Panc1 (cell line): Measurements from ENCODE around the gene CDH3. TPM values are rescaled to one million over a fixed set of nuclear protein-coding genes. Genes with fewer than 3 reads are reported as not detected.

Source experiments
- ATAC-seq: fragments of 200-7000 bp; cut with Tn5 transposase; 2 replicates; pipeline ENCODE4 v1.9.1; 2020; ENCODE audit warnings: mild to moderate bottlenecking, moderate library complexity
- BruUV-seq: library from RNA; stranded (reverse); fragments of 400-500 nt; replicated peaks from 2 replicates; lab custom pipeline; 2021; lab: Mats Ljungman, UMichigan
- CTCF ChIA-PET: fragments of 300-600 bp; sonication (Branson Sonifier 250); formaldehyde crosslinking; loops from one replicate; lab custom pipeline; 2022; ENCODE audit warnings: antibody characterized with exemption; lab: Charles Lee
- POLR2A ChIA-PET: fragments of 300-600 bp; sonication (Branson Sonifier 250); formaldehyde crosslinking; loops from one replicate; lab custom pipeline; 2022; ENCODE audit warnings: antibody characterized with exemption; lab: Charles Lee
- DNase-seq: peaks from one replicate; pipeline ENCODE4 v3.0.0-alpha.2; 2010; ENCODE audit warnings: low read depth, low spot score
- H3K27ac ChIP-seq: 2 replicates; pipeline ENCODE4 v1.5.1; 2011; ENCODE audit warnings: mild to moderate bottlenecking, low read length, inconsistent platforms
- H3K27me3 ChIP-seq: fragments of 200-500 bp; sonication (Bioruptor generic); 2 replicates; pipeline ENCODE4 v1.6.0; 2014; ENCODE audit warnings: low read length, inconsistent platforms; ENCODE audit not compliant: control insufficient read depth, insufficient read depth
- H3K36me3 ChIP-seq: fragments of 200-500 bp; sonication (Bioruptor generic); 2 replicates; pipeline ENCODE4 v1.5.1; 2014; ENCODE audit warnings: inconsistent platforms, mild to moderate bottlenecking, low read length, moderate library complexity; ENCODE audit not compliant: control insufficient read depth, insufficient read depth
- H3K4me1 ChIP-seq: 2 replicates; pipeline ENCODE4 v1.5.1; 2011; ENCODE audit warnings: inconsistent platforms, mild to moderate bottlenecking, low read length, moderate library complexity; ENCODE audit not compliant: control insufficient read depth, insufficient read depth
- H3K4me3 ChIP-seq, 2 experiments: 2 replicates each; pipeline ENCODE4 v1.5.1; 2011 to 2012; ENCODE audit warnings: low read depth in 2 of 2, low read length in 2 of 2, mild to moderate bottlenecking in 2 of 2, inconsistent platforms in 1 of 2, moderate library complexity in 1 of 2
- H3K9me3 ChIP-seq: fragments of 200-500 bp; sonication (Bioruptor generic); 2 replicates; pipeline ENCODE4 v1.5.1; 2014; ENCODE audit warnings: low read depth, mild to moderate bottlenecking, inconsistent platforms, low read length, moderate library complexity; ENCODE audit not compliant: control insufficient read depth, insufficient read depth
- POLR2AphosphoS5 ChIP-seq: IDR thresholded peaks from 2 replicates; pipeline ENCODE4 v1.6.1; 2012; ENCODE audit warnings: mild to moderate bottlenecking, low read depth, low read length, moderate library complexity
- SIN3A ChIP-seq: IDR thresholded peaks from 2 replicates; pipeline ENCODE4 v1.6.1; 2012; ENCODE audit warnings: low read depth, mild to moderate bottlenecking, low read length, moderate library complexity, borderline replicate concordance; ENCODE audit not compliant: insufficient read depth
- TCF7L2 ChIP-seq: IDR thresholded peaks from 2 replicates; pipeline ENCODE4 v1.6.1; 2011; ENCODE audit warnings: mild to moderate bottlenecking, low read depth, low read length, inconsistent platforms
- in situ Hi-C: cut with HindIII; loops from 2 replicates; pipeline ENCODE4 v1.10.0; 2016; ENCODE audit warnings: low sequenced_read_pairs, low pct_unique_long_range_greater_than_20kb
- intact Hi-C: fragments of 100-400 bp; cut with micrococcal nuclease; formaldehyde crosslinking; loops from one replicate; pipeline ENCODE4 v1.10.0; 2022; ENCODE audit not compliant: unreplicated experiment
- total RNA-seq: library from RNA; stranded (reverse); gene quantifications from one replicate; pipeline ENCODE4 v1.2.1, GENCODE V29; 2021; ENCODE audit not compliant: unreplicated experiment
- TF ChIP-seq, protein P1 (sequence below), 2 experiments: IDR thresholded peaks; 2 replicates each; pipeline ENCODE4 v1.6.1; 2011 to 2012; ENCODE audit warnings: low read depth in 2 of 2, control low read depth in 1 of 2, low read length in 1 of 2, mild to moderate bottlenecking in 1 of 2, moderate library complexity in 1 of 2; ENCODE audit not compliant: insufficient read depth in 1 of 2
- TF ChIP-seq, protein P2 (sequence below): fragments of 450-650 bp; IDR thresholded peaks from 2 replicates; pipeline ENCODE4 v1.5.1; 2017; ENCODE audit warnings: mild to moderate bottlenecking

CDH3 gene
- total RNA-seq, 1 experiment from 2014 or later: 16.7 TPM

- H3K27me3 ChIP-seq: no peaks in the 10 kb centered on the region; the same call in 1 of the 2 replicates
- CTCF ChIA-PET: no interaction called here
Observed at GRCh38 chr16:68643847-68644246, 1.3 kb upstream of the CDH3 start.

DNA sequence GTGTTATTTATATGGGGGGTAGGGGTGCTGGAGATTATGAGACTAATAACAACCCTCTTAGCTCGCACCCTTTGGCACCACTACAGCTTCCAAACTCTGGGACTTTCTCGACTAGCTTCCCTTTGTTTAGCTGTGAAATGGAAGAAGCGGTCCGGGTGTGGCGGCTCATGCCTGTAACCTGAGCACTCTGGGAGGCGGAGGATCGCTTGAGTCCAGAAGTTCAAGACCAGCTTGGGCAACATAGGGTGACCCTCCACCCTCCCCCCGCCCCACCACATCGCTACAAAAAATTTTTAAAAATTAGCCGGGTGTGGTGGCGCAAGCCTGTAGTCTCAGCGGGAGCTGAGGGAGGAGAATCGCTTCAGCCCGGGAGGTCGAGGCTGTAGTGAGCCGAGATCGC lies 814 bp upstream of the CDH3 start:
- ChIA-PET CTCF (no interaction called here), POLR2A (interaction anchor here (0.6 kb wide), 1 partner anchor 45 kb away, joined by 11 read pairs; no protein-coding TSS in a partner anchor)
- DNase-seq (no peak), ATAC-seq (no peak)
- H3K27me3 ChIP-seq: no peaks in the 10 kb centered on the region; the same call in 1 of the 2 replicates
- BruUV-seq: no TSS peak
- in situ Hi-C loops (no loop called here), intact Hi-C loops (no loop called here)
- H3K27ac ChIP-seq: no peak overlapping the region
- H3K4me3 ChIP-seq: peak overlapping the region; percentile 32 to 64
- peaks cover 13% of the 10 kb centered on the region for H3K4me1 ChIP-seq
- H3K9me3 ChIP-seq: no peaks in the 10 kb centered on the region
- H3K36me3 ChIP-seq: peaks cover 7% of the 10 kb centered on the region; the same call in 1 of the 2 replicates
- TF ChIP-seq, protein P1, sequence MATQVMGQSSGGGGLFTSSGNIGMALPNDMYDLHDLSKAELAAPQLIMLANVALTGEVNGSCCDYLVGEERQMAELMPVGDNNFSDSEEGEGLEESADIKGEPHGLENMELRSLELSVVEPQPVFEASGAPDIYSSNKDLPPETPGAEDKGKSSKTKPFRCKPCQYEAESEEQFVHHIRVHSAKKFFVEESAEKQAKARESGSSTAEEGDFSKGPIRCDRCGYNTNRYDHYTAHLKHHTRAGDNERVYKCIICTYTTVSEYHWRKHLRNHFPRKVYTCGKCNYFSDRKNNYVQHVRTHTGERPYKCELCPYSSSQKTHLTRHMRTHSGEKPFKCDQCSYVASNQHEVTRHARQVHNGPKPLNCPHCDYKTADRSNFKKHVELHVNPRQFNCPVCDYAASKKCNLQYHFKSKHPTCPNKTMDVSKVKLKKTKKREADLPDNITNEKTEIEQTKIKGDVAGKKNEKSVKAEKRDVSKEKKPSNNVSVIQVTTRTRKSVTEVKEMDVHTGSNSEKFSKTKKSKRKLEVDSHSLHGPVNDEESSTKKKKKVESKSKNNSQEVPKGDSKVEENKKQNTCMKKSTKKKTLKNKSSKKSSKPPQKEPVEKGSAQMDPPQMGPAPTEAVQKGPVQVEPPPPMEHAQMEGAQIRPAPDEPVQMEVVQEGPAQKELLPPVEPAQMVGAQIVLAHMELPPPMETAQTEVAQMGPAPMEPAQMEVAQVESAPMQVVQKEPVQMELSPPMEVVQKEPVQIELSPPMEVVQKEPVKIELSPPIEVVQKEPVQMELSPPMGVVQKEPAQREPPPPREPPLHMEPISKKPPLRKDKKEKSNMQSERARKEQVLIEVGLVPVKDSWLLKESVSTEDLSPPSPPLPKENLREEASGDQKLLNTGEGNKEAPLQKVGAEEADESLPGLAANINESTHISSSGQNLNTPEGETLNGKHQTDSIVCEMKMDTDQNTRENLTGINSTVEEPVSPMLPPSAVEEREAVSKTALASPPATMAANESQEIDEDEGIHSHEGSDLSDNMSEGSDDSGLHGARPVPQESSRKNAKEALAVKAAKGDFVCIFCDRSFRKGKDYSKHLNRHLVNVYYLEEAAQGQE (IDR thresholded peaks at IDR 0.05; ENCODE audit: insufficient read depth in 1 of 2, low read depth in 2 of 2, low read length in 1 of 2): no peak

More at GRCh38 chr16:68643847-68644246, 1.3 kb upstream of the CDH3 start:
- BruUV-seq: no TSS peak
- Histone ChIP-seq H3K9me3 (no peaks in the 10 kb centered on the region), H3K36me3 (peaks cover 7% of the 10 kb centered on the region; the same call in 1 of the 2 replicates), H3K4me1 (peaks cover 13% of the 10 kb centered on the region), H3K27ac (no peak overlapping the region), H3K4me3 (no peak overlapping the region)
- POLR2A ChIA-PET: interaction anchor here (0.6 kb wide), 1 partner anchor 46 kb away, joined by 11 read pairs; no protein-coding TSS in a partner anchor
- DNase-seq (no peak), ATAC-seq (no peak)
- intact Hi-C loops (no loop called here), in situ Hi-C loops (no loop called here)
- TF ChIP-seq TCF7L2: no peak
- no peak for TF ChIP-seq POLR2AphosphoS5
- TF ChIP-seq, protein P2, sequence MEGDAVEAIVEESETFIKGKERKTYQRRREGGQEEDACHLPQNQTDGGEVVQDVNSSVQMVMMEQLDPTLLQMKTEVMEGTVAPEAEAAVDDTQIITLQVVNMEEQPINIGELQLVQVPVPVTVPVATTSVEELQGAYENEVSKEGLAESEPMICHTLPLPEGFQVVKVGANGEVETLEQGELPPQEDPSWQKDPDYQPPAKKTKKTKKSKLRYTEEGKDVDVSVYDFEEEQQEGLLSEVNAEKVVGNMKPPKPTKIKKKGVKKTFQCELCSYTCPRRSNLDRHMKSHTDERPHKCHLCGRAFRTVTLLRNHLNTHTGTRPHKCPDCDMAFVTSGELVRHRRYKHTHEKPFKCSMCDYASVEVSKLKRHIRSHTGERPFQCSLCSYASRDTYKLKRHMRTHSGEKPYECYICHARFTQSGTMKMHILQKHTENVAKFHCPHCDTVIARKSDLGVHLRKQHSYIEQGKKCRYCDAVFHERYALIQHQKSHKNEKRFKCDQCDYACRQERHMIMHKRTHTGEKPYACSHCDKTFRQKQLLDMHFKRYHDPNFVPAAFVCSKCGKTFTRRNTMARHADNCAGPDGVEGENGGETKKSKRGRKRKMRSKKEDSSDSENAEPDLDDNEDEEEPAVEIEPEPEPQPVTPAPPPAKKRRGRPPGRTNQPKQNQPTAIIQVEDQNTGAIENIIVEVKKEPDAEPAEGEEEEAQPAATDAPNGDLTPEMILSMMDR: no peak
- no peak for TF ChIP-seq SIN3A
- TF ChIP-seq, protein P1 (IDR thresholded peaks at IDR 0.05; ENCODE audit: insufficient read depth in 1 of 2, low read depth in 2 of 2, low read length in 1 of 2): no peak
